ENCODE data around the gene SURF4.

- TF ChIP-seq CTCF (IDR thresholded peaks at IDR 0.05) = no peak
- TF ChIP-seq EP300 (IDR thresholded peaks at IDR 0.05; ENCODE audit: low read depth) = no peak
- TF ChIP-seq POLR2A (IDR thresholded peaks at IDR 0.05) = no peak
- no peak for TF ChIP-seq POLR2AphosphoS5 (IDR thresholded peaks at IDR 0.05)
Measured at GRCh38 chr9:133372144-133372543, 3.7 kb downstream of the SURF4 start.

Measured in transverse colon (tissue), 4 donors.